GM12873 (cell line): ENCODE measurements around the gene SPECC1.

Source experiments
- TF ChIP-seq, protein P1 (sequence below): IDR thresholded peaks from 2 replicates; pipeline ENCODE4 v1.5.1; 2012; ENCODE audit warnings: low read depth, mild to moderate bottlenecking, moderate library complexity, low read length, control low read depth; ENCODE audit not compliant: insufficient read depth; ENCODE audit errors: missing control alignments

The SPECC1 gene

DNA sequence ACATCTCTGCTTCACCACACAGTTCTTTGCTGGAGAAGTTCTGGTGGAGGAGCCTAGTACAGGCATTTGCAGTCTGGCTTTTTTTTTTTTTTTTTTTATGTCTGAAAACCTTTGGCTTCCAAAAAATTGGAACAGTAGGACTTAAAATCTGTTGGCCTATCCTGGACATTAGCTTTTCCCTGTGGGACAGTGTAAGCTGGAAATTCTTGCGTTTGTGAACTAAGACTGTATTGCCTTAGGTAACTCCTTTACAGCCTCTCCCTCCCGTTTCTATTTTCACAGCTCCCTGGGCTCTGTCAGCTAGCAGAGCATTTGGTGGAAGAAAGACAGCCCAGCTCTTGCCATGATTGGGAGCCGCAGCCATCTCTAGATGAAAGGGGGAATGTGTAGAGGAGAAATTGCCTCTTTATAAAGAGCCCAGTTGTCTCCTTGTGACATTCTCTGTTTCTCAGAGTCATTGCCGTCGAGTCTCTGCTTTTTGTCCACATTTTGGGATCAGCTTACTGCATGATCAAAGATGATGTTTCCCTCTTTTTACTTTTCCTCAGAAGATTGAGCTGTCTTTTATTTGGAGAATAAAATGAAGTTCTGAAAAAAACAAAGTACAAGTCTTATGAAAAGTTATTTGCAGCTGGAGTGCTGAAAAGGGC is 227.5 kb downstream of the SPECC1 start:
- TF ChIP-seq, protein P1, sequence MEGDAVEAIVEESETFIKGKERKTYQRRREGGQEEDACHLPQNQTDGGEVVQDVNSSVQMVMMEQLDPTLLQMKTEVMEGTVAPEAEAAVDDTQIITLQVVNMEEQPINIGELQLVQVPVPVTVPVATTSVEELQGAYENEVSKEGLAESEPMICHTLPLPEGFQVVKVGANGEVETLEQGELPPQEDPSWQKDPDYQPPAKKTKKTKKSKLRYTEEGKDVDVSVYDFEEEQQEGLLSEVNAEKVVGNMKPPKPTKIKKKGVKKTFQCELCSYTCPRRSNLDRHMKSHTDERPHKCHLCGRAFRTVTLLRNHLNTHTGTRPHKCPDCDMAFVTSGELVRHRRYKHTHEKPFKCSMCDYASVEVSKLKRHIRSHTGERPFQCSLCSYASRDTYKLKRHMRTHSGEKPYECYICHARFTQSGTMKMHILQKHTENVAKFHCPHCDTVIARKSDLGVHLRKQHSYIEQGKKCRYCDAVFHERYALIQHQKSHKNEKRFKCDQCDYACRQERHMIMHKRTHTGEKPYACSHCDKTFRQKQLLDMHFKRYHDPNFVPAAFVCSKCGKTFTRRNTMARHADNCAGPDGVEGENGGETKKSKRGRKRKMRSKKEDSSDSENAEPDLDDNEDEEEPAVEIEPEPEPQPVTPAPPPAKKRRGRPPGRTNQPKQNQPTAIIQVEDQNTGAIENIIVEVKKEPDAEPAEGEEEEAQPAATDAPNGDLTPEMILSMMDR: no peak

DNA sequence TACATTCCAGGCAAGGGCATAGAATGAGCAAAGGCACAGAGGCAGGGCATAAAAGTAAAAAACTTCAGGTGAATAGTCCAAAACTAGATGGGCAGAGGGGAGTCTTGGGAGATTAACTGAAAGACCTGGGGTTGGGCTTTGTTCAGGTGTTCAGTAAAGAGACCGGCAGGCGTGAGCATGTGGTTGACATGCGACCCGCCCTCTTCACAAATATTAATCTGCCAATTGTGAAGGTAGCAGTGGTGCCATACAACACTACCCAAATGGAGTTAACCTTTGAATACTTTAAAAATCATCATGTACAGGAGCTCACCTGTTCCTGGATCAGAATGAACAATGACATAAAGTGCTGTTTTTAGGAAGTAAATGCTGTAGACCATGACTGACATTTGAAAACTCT is 232.7 kb downstream of the SPECC1 start:
- TF ChIP-seq, protein P1: no peak

DNA sequence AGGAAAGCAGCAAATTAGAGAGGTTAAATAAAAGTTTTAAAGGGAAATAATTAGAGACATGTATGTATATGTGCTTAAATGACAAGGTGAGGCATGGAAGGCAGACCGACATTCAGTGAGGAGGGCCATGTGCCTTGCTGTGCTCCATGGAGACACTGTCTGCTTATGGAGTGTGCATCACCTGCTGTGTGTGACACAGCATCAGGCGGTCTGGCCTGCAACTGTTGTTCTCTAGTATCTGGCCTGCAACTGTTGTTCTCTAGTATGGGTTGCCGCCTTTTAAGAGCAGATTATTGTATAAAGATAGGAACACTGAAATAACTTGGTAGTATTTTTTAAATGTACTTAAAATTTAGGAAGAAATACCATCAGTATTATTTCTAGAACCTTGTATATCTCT is 233.1 kb downstream of the SPECC1 start:
- TF ChIP-seq, protein P1: no peak

DNA sequence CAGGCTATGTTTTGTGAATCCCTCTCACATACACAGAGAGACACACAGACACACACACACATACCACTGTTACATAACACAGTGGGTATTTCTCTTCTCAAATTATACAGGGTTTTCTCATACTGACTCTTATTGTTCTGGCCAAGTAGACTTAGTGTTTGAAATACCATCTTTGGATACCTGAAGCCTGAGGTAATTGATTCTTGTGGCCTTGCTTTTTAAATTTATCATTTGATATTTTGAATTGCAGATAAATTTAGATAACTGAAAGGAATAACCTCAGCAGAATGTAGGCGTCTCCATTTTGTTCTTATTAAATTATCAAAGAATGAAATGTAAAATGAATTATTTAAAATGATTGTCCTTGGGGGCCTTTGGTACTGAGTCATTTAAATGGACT is 234.4 kb downstream of the SPECC1 start:
- TF ChIP-seq, protein P1: no peak

DNA sequence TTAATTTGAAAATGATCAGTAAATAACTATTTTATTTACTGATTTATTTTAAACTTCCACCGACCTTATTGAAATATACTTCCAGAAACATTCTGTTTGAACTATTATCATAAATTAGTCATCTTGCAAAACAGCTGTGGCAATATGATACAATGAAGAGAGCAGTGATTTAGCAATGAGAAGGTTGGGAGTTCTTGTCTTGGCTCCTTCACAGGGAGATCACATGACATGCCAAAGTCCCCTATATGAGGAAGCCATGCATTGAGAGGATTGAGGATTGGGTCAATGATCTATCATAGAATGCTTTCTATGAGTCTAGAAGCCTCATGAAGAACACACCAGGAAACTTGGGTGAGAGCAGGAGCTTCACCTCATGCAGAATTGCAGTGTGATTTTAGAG is 235.5 kb downstream of the SPECC1 start:
- TF ChIP-seq, protein P1: no peak

DNA sequence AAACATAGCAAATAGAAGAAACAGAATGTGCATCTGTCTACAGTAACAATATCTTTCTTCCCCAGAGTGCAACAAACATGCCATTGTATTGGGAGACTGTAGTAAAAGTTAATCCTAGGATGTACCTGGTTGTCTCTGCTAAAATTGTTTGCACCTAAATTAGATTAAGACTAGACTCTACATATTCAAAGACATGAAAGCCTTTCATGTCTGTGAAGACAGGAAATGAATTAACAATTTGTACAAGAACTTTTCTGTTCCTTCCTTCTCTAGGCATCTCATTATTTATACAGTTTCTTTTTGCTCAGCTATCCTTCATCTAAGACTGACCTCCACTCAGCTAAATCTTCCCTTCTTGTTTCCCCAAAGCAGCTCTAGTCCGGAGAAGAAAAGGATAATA is 237.5 kb downstream of the SPECC1 start:
- TF ChIP-seq, protein P1: no peak

DNA sequence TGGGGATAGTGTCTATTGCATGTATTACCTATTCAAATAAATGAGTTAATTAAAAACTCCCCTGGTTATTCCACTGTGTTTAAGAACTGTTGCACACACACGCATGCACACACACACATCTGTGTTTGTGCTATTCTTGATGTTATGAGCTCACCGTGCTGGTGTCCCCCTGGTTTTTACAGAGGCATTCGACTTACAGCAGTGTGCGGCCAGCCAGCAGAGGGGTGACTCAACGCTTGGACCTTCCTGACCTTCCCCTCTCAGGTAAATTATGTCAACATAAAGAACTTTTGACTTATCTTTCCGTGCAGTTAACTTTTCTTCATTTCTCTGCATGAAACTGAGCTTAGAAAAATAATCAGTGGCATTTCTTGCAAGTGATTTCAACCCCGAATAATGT is 244.2 kb downstream of the SPECC1 start:
- TF ChIP-seq, protein P1: no peak
